Measurements from ENCODE around the gene EPB41L2.

- TF ChIP-seq CTCF (conservative IDR thresholded peaks at IDR 0.05; ENCODE audit: low read depth, low read length) (no peak), EZH2 (IDR thresholded peaks at IDR 0.05; ENCODE audit: borderline replicate concordance, low read depth, low read length, poor library complexity, severe bottlenecking) (no peak)
These were observed 49.5 kb downstream of the EPB41L2 start for GRCh38 chr6:131013495-131013894.
